ENCODE measurements around the gene LPIN1.

LPIN1 gene

DNA sequence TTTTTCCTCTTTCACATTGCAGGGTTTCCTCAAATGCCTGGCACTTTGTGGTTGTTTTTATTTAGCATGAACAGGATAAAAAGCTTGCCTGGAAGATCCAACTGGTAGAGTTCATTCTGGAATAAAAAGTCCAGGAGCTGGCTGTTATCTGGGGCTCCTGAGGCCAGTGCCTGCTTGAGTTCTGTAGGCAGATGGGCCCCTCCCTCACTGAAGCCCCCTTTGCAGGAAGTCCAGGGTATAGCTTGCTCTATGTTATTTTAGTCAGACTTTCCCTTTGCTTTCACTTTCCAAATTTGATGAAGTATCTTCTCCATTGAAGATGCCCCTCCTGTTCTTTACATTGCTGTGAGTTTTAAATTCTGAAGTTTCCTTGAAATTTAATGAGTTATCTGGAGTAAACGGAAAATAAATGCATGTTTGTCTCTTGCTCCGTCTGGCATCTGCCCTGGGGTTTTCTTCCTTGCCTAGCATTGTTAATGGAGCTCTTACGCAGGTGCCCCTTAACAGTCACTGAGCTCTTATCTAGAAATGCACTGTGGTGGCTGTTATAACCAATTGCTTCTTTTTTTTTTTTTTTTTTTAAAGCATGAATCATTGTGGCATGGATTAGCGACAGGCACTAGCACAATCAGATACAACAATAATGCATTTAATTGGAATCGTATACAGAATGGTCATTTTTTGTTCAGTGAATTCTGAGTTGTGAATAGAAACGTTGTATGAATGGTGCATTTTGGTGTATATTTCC, 27.0 kb upstream of the LPIN1 start:
- in situ Hi-C loops (cut with MboI; ENCODE audit: low sequenced_read_pairs, unreplicated experiment), result no loop called here
- TF ChIP-seq, protein P1, sequence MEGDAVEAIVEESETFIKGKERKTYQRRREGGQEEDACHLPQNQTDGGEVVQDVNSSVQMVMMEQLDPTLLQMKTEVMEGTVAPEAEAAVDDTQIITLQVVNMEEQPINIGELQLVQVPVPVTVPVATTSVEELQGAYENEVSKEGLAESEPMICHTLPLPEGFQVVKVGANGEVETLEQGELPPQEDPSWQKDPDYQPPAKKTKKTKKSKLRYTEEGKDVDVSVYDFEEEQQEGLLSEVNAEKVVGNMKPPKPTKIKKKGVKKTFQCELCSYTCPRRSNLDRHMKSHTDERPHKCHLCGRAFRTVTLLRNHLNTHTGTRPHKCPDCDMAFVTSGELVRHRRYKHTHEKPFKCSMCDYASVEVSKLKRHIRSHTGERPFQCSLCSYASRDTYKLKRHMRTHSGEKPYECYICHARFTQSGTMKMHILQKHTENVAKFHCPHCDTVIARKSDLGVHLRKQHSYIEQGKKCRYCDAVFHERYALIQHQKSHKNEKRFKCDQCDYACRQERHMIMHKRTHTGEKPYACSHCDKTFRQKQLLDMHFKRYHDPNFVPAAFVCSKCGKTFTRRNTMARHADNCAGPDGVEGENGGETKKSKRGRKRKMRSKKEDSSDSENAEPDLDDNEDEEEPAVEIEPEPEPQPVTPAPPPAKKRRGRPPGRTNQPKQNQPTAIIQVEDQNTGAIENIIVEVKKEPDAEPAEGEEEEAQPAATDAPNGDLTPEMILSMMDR (IDR thresholded peaks at IDR 0.05; ENCODE audit: borderline replicate concordance, control extremely low read depth, extremely low read depth, insufficient read depth, missing control alignments), result no peak
- DNase-seq (ENCODE audit: low spot score), result no peak

DNA sequence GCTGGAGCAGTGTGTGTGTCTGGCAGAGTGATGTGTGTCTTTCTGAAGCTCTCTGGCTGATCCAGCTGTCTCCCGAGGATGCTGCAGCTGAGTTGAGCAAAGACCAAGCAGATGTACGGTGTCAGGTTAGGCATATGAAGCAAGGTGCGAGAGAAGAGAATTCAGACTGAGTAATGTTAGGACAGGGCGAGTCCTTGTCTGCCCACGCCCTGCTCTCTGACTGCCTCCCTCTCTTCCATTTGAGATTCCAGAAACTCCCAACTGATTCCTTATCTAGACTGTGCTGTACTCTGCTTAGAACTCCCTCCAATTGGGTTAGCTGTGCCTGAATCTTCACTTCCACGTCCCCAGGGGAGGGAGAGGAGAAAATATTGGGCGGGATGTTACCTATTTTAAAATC, 25.7 kb upstream of the LPIN1 start:
- in situ Hi-C loops (cut with MboI; ENCODE audit: low sequenced_read_pairs, unreplicated experiment), result no loop called here
- no peak for DNase-seq (ENCODE audit: low spot score)
- TF ChIP-seq, protein P1 (IDR thresholded peaks at IDR 0.05; ENCODE audit: borderline replicate concordance, control extremely low read depth, extremely low read depth, insufficient read depth, missing control alignments), result no peak

DNA sequence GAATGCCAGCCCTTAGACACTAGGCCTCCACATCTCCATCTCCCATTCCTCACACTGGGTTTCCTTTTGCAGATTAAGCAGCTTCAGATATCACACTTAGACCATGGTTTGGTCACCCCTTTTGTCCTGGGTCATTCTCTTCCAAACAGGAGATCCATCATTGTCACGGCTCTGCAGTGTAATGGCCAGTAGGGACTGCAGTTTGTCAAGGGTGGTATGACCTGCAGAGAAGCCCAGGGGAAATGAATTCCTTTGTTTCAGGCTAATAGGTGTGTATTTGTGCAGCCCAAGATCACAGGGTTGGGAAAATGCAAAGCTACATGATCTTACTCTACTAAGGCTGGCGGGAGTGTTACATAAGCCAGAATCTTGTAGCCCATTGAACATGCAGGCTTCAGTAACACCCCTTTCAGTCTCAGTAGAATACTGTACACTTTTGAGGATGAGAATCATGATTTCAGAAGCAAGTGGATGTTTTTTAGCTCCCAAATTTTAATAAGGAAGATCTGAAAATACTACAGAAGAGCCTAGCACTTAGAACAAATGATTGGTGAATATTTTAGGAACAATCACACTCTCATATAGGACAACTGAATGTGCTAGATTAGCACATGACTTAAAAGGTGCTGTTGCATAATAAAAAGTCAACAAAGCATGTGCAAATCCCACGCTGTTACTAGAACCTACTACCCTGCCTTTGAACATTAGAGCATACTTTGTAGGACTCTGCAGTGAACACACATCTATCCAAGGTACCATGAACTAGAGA, 24.0 kb upstream of the LPIN1 start:
- no peak for DNase-seq (ENCODE audit: low spot score)
- in situ Hi-C loops (cut with MboI; ENCODE audit: low sequenced_read_pairs, unreplicated experiment), result no loop called here
- TF ChIP-seq, protein P1 (IDR thresholded peaks at IDR 0.05; ENCODE audit: borderline replicate concordance, control extremely low read depth, extremely low read depth, insufficient read depth, missing control alignments), result no peak

DNA sequence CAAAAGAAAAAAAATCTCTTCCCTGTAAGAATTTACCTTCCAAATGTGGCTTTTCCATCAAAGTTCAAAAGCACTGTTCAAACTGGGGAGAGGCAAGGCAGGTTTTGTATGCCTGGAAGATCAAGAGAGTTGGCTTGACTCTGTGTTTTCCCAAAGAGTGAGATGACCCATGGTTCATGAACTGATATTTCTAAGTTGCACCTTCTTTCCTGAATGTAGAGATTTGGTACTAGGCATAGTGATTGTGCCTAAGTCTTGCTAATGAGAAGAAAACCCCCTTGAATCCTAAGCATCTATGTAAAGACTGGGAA, 23.4 kb upstream of the LPIN1 start:
- TF ChIP-seq, protein P1 (IDR thresholded peaks at IDR 0.05; ENCODE audit: borderline replicate concordance, control extremely low read depth, extremely low read depth, insufficient read depth, missing control alignments), result no peak
- in situ Hi-C loops (cut with MboI; ENCODE audit: low sequenced_read_pairs, unreplicated experiment), result no loop called here

DNA sequence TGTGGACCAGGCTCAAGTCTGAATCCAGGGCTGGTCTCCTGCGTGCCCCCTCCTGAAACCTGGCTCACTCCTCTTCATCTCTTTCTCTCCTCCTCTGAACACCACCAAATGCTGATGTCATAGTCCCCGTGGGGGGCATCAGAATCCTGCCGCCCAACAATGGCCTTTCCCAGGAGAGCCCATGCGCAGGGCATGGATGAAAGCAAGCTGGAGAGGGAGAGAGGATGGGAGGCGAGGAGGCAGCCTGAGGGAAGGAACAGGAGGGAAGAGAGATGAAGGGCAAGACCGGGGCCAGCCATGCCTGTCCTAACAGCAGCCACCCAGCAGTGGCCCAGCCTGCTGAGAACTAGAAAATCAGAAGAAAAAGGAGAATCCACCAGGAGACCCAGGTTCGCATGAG, 22.3 kb upstream of the LPIN1 start:
- no peak for DNase-seq (ENCODE audit: low spot score)
- TF ChIP-seq, protein P1 (IDR thresholded peaks at IDR 0.05; ENCODE audit: borderline replicate concordance, control extremely low read depth, extremely low read depth, insufficient read depth, missing control alignments), result no peak
- in situ Hi-C loops (cut with MboI; ENCODE audit: low sequenced_read_pairs, unreplicated experiment), result no loop called here

More for the DNA sequence above, 23.4 kb upstream of the LPIN1 start:
- no peak for DNase-seq (ENCODE audit: low spot score)

DNA sequence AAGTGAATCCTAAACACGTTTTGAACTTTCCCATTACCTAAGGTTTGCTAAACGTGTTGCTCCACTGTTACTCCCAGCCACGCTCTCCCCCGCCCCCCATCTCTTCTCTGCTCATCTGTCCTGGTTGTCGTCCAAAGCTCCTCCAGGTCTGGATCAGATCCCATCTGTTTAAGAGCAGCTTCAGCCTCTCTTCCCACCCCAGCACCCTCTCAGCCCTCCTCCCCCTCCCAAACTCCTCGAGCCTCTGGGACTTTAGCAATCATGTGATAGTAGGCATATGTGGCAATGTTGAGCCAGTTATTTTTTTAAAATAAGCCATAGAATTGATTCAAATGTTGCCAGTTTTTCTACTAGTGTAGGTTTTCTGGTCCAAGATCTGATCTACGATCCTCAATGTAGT, 20.0 kb upstream of the LPIN1 start:
- DNase-seq (ENCODE audit: low spot score), result no peak
- TF ChIP-seq, protein P1 (IDR thresholded peaks at IDR 0.05; ENCODE audit: borderline replicate concordance, control extremely low read depth, extremely low read depth, insufficient read depth, missing control alignments), result no peak

More for the DNA sequence above, 20.0 kb upstream of the LPIN1 start:
- in situ Hi-C loops (cut with MboI; ENCODE audit: low sequenced_read_pairs, unreplicated experiment), result no loop called here
